Non-pigmented ciliary epithelial cell (primary cell): ENCODE measurements around the gene EFL1.

Experiments
- DNase-seq: peaks from one replicate; pipeline ENCODE4 v3.0.0-alpha.2; 2010; ENCODE audit warnings: low read depth

The EFL1 gene

GRCh38 chr15:82150645-82151044 lies 111.9 kb downstream of the EFL1 start:
- DNase-seq, result no peak

DNA sequence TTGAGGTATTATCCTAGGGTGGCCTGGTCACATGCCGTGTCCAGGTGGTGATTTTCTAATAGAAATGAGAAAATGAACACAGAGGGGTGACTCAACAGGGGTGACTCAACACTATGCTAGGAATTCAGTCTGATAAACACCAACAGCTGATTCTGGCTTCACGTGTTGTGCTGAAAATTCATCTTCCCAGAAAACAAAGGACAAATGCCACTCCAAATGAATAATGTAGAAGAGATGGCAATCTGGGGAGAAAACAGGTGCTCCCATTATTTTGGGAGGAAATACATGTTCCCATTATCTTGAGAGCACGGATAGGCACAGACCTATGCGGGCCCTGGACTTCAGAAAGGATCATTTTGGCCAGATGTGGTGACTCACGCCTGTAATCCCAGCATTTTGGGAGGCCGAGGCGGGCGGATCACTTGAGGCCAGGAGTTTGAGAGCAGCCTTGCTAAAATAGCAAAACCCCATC lies 115.5 kb downstream of the EFL1 start:
- DNase-seq, result peak; percentile 53

GRCh38 chr15:82146576-82146975 lies 116.0 kb downstream of the EFL1 start:
- no peak for DNase-seq

- DNase-seq, result no peak
Observed at GRCh38 chr15:82143390-82144385, 118.8 kb downstream of the EFL1 start.

- DNase-seq, result no peak
Observed at GRCh38 chr15:82140886-82141285, 121.6 kb downstream of the EFL1 start.

- DNase-seq, result no peak
Observed at GRCh38 chr15:82139823-82140268, 122.7 kb downstream of the EFL1 start.

DNA sequence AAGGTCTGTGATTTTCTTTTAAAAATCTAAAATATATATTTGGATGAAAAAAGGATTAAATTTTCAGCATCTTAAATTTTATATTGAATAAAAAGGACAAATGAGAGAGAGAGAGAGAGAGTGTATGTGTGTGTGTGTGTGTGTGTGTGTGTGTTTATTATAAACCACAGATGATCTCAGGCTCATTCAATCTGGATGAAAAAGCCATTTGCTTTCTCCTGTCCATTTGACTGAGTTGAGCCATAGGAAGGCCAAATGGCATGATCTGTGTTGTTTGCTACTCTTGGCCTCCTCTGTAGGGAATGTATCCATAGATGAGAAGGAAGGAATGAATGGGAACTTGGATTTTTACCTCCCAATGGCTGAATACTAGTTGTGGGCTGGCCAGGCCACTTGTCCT lies 124.2 kb downstream of the EFL1 start:
- DNase-seq, result no peak

- DNase-seq, result no peak
Observed at GRCh38 chr15:82137261-82137660, 125.3 kb downstream of the EFL1 start.

DNA sequence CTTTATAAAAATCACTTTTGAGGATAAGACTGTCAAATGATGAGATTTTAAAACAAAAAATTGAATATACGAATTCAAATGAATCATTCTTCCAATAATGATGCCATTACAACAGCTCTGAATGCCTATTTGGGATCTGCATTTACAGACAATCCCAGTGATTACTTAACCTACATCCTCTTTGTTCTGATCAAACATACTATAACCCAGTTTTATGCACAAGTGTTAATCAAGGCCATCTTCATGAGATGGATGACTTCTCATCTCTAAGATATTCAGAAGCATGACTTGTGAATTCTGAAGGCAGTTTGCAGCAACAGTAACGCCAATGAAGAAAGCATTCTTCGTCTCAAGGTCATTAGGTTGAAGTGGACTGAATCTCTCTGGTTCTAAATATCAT lies 126.4 kb downstream of the EFL1 start:
- DNase-seq, result no peak

DNA sequence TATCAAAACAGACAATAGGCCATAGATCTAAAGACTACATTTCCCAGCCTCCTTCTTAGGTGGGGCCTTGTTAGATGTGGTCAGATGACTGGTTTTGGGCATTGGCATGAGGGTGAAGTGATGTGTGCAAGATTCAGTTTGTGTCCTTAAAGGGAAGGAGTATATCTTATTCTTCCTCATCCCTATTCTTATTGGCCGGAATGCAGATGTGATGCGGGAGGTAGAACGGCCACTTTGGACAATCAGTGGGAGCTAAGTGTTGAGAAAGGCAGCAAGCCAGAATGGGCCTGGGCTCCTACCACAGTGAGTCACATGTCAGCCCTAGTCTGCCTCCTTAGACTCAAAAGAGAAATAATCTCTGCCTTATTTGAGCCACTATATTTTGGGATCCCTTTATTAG lies 126.9 kb downstream of the EFL1 start:
- no peak for DNase-seq

DNA sequence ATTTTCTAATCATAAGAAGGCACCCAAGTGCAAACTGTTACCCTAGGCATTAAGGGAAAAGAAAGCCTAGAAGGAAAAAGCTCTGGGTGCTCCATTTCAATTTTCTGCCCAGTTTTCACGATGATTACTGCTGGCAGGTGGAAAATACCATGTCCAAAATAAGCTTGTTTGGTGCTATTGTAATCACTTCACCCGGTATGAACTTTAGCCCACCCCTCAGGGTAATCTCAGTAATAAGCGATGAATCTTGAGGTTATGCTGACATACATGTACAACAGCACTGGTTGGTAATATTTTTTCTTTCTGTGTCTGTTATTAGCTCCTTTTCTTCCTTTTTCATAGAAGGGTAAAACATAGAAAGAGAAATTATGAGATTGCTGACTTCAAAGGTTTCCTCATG lies 128.1 kb downstream of the EFL1 start:
- DNase-seq, result no peak

DNA sequence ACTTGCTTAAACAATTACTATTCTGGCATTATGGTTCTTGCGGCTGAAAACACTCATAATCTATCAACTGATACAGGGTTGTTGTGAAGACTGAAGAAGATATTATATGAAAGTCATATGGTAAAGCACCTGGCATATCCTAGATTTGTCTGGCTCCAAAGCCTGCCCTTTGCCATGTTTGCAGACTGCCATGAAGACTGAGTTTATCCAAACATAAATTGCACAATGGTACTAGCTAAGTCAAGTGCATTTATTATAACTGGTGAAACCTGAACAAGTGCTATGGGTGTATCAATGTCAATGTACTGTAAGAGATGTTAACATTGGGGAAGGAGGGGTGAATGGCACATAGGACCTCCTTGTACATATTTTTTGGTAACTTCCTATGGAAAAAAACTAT lies 129.3 kb downstream of the EFL1 start:
- no peak for DNase-seq

DNA sequence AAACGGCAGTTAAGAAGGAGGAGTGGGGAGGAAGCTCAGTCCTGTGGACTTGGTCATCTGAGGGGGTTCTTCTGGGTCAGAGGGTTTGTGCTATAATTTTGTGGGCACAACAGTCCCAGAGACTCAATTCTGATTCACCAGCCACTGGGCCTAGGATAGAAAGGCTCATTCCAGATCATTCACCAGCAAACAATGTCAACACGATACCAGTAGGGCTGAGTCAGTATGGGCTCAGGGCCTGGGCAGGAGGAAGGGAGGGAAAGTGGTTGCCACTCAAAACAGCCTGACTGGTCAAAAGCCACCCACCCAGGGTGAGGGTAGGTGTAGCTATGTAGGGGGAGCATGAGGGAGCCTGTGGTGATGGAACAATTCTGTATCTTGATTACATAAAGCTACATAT lies 129.8 kb downstream of the EFL1 start:
- DNase-seq, result peak; percentile 80

DNA sequence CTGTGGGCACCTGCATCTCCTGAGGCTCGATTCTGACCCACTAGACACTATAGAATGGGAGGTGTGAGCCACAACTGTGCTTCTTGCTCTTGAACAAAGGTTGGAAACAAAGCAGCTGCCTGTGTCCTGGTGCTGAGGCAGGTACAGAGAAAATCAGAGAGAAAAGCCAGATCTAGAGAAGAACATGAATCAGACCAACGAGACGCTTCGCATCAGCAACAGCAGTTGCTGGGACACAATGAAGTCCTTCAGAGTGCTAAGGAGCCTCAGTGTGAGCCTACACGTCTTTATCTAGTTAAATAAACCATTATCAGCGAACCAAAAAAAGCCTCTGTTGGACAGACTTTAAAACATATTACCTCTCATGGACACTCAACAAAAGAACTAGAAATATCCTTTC lies 130.4 kb downstream of the EFL1 start:
- DNase-seq, result no peak

DNA sequence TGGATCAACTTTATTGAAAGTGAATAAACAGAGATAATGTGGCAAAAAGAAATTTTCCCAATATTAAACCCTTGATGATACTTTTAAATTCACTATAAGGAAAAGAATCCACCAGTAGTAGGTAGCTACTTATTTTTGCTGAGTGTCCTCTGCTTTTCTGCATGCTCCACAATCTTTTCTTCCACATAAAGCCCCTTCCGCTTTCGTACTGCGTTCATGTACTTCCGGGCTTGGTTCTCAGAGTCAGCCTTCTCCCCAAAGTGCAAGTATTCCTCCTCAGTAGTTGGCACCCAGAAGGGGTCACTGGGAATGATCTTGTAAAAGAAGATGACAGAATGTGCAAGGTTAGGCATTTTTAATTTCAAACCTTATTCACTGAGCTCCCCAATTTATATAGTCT lies 132.3 kb downstream of the EFL1 start:
- DNase-seq, result no peak

DNA sequence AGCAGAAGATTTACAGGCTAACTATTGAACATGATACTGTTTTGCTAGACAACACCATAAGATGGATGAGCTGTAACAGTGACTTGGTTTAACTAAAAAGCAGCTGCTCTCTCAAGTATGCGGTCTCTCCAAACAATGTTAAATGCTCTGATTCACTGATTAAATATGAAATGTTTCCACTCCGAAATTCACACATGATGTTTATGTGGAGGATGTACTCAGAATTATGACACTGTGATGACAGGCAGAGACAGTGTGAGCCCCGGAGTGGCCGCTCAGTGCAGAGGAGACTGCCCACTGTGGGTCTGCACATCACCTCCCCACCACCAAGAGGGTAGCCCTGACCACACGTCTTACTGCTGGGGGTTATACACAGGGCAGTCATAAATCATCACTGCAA lies 132.8 kb downstream of the EFL1 start:
- DNase-seq, result peak; percentile 79

GRCh38 chr15:82129149-82129692 lies 133.3 kb downstream of the EFL1 start:
- DNase-seq, result no peak

DNA sequence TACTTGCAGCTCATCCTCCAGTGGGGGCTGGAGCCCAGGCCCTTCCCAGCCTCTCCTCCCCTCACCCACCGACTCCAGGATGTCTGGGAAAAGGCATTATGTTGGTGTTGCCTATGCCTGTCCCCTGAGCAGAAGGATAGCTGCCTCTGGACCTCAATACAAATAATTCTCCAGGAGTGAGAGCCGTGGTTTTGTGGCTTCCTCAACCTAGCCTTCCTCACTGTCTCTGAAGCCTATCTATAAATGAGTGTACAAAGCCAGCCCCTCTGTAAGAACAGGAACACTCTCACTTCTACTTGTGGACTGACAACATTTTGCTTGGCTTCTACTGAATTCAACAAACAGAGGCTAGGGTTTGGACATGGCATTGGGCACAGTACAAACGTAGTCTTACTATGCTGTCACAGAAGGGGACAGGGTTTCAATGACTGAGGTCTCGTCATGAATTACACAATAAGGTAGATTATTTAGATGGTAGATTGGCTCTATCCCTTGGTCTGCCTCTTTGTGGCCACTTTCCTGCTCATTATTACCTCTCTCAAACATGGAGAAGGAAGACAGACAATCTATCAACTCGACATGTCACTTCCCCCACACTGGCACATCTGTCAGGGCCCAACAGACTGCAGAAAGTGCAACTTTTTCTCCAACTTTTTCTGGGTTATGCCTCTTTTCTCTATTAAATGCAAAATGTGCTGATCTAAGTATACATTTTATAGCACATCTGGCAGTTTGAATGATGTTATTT lies 134.0 kb downstream of the EFL1 start:
- no peak for DNase-seq

GRCh38 chr15:82127581-82127980 lies 135.0 kb downstream of the EFL1 start:
- no peak for DNase-seq

DNA sequence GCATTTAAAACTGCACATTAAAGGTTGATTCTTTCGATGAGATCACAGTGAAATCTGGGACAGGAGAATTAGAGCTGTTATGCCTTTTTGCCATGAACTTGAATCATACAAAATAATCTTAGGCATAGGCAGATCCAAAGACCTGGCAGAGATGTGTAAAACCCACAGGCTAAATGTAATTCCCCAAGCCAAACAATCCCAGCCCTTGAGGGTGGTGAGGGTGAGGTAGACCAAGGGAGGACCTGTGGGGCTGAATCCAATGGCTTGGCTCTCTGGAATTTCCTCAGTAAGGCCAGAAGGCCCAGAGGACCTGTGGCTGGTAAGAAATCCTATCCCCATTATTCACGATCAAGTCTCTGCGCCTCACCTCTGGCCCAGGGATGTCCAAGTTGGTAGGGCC lies 136.2 kb downstream of the EFL1 start:
- DNase-seq, result no peak

GRCh38 chr15:82124331-82125263 lies 137.9 kb downstream of the EFL1 start:
- no peak for DNase-seq
